GM12864 (cell line): ENCODE measurements around the gene PPP3CA.

Source experiments
- DNase-seq: peaks from one replicate; pipeline ENCODE4 v3.0.0-alpha.2; 2011; ENCODE audit warnings: low read depth
- H3K4me3 ChIP-seq: 2 replicates; pipeline ENCODE4 v1.5.1; 2011; ENCODE audit warnings: mild to moderate bottlenecking, low read depth, low read length, control low read depth
- TF ChIP-seq, protein P1 (sequence below): IDR thresholded peaks from 2 replicates; pipeline ENCODE4 v1.5.1; 2011; ENCODE audit warnings: low read depth, mild to moderate bottlenecking, moderate library complexity, low read length, control low read depth, inconsistent platforms; ENCODE audit errors: missing control alignments

PPP3CA gene

DNA sequence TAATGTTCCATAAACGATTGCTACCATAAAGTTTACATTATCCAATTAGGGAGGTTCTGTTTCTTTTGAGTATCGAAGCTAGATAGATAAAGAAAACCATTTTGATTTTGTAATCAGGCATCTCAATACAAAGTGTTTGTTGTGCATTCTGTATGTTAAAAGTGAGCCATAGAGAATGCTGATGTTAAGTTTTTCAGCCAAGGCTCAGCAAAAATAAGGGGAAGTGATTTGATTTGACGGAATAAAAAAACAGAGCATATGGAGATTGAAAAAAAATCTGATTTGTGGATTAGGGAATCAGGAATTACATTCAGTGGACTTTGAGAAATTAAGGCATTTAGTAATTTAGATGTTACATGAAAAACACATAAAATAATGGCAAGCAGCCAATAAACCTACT is 314.8 kb downstream of the PPP3CA start:
- DNase-seq = no peak
- H3K4me3 ChIP-seq = no peak overlapping the region
- TF ChIP-seq, protein P1, sequence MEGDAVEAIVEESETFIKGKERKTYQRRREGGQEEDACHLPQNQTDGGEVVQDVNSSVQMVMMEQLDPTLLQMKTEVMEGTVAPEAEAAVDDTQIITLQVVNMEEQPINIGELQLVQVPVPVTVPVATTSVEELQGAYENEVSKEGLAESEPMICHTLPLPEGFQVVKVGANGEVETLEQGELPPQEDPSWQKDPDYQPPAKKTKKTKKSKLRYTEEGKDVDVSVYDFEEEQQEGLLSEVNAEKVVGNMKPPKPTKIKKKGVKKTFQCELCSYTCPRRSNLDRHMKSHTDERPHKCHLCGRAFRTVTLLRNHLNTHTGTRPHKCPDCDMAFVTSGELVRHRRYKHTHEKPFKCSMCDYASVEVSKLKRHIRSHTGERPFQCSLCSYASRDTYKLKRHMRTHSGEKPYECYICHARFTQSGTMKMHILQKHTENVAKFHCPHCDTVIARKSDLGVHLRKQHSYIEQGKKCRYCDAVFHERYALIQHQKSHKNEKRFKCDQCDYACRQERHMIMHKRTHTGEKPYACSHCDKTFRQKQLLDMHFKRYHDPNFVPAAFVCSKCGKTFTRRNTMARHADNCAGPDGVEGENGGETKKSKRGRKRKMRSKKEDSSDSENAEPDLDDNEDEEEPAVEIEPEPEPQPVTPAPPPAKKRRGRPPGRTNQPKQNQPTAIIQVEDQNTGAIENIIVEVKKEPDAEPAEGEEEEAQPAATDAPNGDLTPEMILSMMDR = no peak

DNA sequence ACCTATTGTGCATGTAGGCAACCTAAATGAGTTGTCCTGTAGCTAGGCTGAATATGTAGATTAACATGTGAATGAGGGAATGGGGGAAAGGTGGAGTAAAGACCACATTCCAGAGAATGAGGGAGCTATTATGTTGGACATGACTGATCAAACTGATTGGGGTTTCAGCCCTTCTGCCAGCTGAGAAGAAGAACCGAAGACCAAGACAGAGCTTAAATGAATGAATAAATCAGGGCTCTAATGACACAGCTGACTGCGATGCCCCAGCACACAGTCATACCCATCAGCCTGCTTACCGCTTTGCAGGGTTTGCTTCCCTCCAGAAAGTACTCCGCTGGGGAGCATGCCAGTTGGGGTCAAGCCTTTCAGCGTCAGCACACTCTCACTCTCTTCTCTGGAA is 315.4 kb downstream of the PPP3CA start:
- no peak for DNase-seq
- TF ChIP-seq, protein P1 = no peak
- H3K4me3 ChIP-seq = no peak overlapping the region

DNA sequence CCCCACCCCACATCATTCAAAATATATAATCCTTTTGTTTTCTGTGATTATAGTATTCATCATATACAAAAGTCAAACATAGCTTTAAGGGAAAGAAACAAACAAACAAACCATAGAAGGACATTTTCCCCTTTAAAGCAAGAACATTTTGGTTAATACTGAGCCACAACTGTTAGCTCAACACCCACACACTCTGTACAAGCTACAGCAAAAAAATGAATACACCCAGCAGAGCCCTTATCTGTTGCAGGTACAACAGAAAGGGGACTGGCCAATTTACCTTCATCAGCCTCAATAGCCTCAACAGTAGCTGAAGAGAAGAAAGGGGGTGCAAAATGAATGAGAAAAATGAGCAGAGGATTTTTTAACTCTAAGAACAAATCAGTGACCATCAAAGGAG is 318.4 kb downstream of the PPP3CA start:
- TF ChIP-seq, protein P1 = no peak
- no peak overlapping the region for H3K4me3 ChIP-seq
- no peak for DNase-seq

DNA sequence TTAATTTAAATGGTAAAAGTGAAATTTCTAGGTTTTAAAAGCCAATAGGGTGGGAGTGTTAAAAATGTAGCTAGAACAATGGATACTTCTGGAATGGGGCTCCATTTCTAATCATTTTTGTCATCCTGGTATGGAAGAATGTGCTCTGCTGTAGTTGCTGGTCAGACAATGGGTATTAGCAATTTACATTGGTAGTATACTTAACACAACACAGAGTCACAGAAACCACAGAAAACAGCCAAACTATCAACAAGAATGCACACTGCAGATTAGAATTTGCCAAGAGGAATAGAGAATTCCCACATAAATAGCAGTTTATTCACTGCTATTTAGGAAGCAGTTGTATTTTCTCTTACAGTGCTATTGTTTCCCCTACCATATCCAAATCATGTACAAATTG is 319.6 kb downstream of the PPP3CA start:
- TF ChIP-seq, protein P1 = no peak
- no peak for DNase-seq
- no peak overlapping the region for H3K4me3 ChIP-seq

DNA sequence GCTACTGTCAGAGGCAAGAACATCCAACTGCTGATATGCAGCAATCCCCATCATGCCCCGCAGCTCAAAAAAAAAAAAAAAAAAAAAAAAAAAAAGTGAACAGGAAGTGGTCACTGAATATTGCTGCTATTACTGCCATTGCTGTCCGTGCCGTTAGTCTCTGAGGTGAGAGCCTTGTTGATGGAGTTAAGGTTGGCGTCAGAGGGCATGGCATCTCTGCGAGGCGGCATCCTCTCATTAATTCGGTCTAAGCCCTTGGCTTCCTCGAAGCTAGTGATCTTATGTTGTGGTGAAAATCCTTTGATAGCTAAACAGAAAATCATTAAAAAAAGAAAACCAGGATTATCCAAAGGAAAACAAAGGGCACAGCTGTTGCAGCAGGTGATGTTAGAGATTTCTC is 321.6 kb downstream of the PPP3CA start:
- no peak for DNase-seq
- TF ChIP-seq, protein P1 = no peak
- H3K4me3 ChIP-seq = no peak overlapping the region

DNA sequence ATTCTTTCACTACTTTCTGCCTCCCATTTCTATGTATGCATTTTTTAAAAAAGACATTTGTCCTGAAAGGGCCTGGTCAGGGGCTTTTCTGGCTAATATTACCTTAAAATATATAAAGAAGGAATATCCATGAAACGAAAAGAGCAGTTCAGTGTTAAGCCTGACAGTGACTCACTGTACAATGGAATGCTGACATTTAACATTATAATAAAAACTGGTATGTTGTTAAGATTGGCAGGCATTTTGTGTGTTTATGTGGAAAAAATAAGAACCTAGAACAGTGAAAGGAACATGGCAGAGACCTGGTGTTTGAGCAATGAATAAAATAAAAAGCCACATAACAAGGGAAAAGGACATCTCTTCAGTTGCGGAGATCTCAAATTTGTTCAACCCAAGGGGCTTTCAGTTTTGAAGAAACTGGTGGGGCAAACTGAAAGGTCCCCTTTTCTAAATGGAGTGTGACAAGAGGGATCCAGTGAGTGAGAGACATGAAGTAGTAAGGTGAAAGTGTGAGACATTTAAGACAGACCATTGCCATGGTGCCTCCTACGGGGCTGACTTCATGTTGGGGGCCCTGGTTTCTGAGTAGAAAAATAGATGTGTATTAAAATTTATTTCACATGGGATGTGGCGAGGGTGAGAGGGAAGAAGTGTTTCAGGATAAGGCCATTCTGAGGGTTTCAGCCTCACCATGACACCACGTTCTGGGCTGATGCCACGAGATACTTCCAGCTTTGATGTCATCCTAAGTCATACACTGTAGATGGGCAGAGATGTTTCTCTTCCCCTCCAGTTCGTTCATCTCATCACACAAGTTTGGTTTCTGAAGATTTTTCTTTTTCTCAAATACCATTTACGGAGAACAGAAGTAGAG is 324.9 kb downstream of the PPP3CA start:
- DNase-seq = no peak
- TF ChIP-seq, protein P1 = no peak
- H3K4me3 ChIP-seq = no peak overlapping the region

DNA sequence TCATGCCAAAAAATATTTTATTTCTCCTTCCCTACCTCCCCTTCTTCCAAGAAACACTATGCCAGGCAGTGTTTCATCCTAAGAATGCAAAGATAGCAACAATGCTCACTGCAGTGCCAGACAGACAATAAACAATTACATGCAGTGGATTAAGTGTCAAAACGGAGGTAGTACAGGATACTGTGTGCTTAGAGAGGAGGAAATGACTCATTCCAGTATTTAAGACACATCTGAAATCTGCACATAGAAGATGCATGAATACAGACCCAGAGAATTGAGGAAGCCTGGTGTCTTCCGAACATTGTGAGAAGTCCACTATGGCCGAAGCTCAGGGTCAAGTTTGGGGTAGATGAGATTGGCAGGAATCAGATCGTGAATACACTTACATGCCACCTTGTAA is 326.4 kb downstream of the PPP3CA start:
- DNase-seq = peak; percentile 55

More for the DNA sequence above, 326.4 kb downstream of the PPP3CA start:
- TF ChIP-seq, protein P1 = no peak
- H3K4me3 ChIP-seq = no peak overlapping the region
